ENCODE results near the gene DDX42. TPM values are rescaled to one million over a fixed set of nuclear protein-coding genes. Genes with fewer than 3 reads are reported as not detected.

Gene DDX42
- polyA plus RNA-seq, 1 donor from 2014 or later = 16.2 TPM

DNA sequence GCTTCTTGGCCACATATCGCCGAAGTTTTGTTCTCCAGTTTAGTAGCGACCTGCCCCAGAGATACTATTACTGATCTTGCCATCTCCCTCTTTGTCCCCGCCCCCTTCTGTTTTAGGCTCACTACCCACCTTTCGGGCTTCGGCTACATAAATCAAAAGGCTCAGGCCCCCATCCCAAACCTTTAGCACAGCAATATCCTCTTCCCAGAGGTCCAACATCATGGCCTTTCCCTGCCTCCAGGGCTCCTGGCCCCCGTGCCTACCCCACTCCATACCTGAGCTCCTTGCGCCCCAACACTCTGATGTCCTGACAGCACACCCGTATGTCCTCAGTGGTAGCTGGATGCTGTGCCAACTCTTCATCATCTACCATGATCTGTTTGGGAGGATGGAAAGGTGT, 50.4 kb downstream of the DDX42 start:
- no peaks in the 10 kb centered on the region for H3K27me3 Mint-ChIP-seq
- peak overlapping the region in 3 of 4 donors; percentile 71 to 95 (median 73) for H3K4me3 Mint-ChIP-seq
- H3K27ac Mint-ChIP-seq = peak overlapping the region in 1 of 3 donors; percentile 12
- peaks cover 1% of the 10 kb centered on the region for H3K36me3 Mint-ChIP-seq
- H3K9me3 Mint-ChIP-seq = no peaks in the 10 kb centered on the region
- peaks cover 23 to 37% (median 29%) of the 10 kb centered on the region in 3 donors for H3K4me1 Mint-ChIP-seq

DNA sequence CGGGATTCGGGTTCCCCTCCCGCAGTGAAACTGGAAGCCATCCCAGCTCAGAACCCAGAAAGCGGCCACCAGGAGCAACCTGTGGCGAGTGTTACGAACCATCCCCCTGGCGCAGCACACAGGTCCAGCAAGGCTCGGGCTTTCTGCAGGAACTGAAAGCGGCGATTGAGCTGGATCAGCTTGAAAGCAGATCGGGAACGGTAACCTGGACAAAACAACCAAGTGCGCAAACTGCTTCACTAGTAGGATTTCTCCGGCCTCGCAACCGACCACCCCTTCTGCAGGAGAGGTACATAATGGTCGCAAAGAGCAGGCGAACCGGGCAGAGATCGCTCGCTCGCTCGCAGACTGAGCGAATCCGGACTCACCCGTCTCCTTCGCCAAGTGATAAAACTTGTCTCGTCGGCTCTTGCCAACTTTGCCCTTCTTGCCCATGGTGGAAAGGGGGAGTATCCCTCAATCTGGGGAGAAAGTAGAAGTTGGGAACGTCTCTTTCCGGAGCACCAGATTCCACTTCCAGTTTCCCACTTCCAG, 52.6 kb downstream of the DDX42 start:
- Mint-ChIP-seq H3K9me3 (no peaks in the 10 kb centered on the region), H3K4me1 (peaks cover 29 to 42% (median 36%) of the 10 kb centered on the region in 3 donors), H3K27ac (peak overlapping the region; percentile 92 to 100 (median 99)), H3K4me3 (peak overlapping the region; percentile 95 to 100 (median 100)), H3K36me3 (peaks cover 1% of the 10 kb centered on the region), H3K27me3 (no peaks in the 10 kb centered on the region)

DNA sequence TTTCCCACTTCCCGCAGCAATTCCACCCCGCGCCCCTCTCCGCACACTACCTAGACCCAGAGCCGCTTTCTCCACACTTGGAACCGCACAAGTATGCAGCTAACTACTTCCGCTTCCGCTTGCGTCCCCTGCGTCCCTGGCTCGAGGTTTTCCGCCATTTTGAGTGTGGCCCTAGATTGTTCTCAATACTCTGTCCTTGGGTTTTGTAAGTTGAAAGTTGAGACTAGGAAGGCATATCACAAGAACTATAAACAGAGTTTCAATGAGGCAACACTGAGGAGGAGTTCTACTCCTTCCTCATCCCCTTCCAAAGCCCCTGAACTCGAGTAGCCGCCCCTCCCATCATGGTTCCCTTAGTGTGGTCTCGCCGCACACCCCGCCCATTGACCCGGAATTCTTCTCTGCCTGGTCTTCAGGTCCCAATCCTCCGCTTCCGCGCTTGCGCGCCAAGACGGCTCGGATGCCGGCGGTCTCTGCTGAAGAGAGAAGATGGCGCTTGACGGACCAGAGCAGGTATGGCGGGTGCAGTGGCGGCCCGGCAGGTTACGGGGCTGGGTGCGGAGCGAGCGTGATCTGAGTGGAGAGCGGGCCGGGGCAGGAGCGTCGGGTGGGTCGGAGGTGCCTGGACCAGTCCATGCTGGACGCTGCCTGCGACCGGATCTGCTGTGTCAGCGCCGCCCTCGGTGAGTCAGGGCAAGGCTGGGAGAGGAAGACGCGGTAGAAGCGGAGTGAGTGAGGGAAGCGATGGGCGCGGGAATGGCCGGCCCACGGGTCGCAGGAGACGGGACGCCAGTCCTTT, 53.2 kb downstream of the DDX42 start, which contains the start of the genes FTSJ3 and PSMC5:
Gene FTSJ3 (minus strand): TSS at position 662 of the 799 bp plus-strand sequence. CDS start 761 bp downstream, outside the sequence.
Gene PSMC5 (plus strand): TSS at position 430 of the 799 bp plus-strand sequence. CDS start 60 bp downstream, at position 490.
- H3K4me3 Mint-ChIP-seq = peak within 1 kb of the TSS; percentile 95 to 100 (median 100)
- H3K9me3 Mint-ChIP-seq = no peaks in the 10 kb centered on the region
- H3K4me1 Mint-ChIP-seq = peaks cover 23 to 40% (median 36%) of the 10 kb centered on the region in 3 donors
- no peaks in the 10 kb centered on the region for H3K27me3 Mint-ChIP-seq
- peak within 1 kb of the TSS; percentile 92 to 100 (median 99) for H3K27ac Mint-ChIP-seq
- H3K36me3 Mint-ChIP-seq = peaks cover 1% of the 10 kb centered on the region

GRCh38 chr17:63827801-63828221, 53.8 kb downstream of the DDX42 start:
- peak overlapping the region; percentile 95 to 100 (median 100) for H3K4me3 Mint-ChIP-seq
- peaks cover 22 to 38% (median 36%) of the 10 kb centered on the region in 3 donors for H3K4me1 Mint-ChIP-seq
- no peaks in the 10 kb centered on the region for H3K27me3 Mint-ChIP-seq
- H3K36me3 Mint-ChIP-seq = peaks cover 1% of the 10 kb centered on the region
- peak overlapping the region; percentile 92 to 100 (median 99) for H3K27ac Mint-ChIP-seq
- H3K9me3 Mint-ChIP-seq = no peaks in the 10 kb centered on the region

GRCh38 chr17:63828936-63829335, 55.0 kb downstream of the DDX42 start:
- Mint-ChIP-seq H3K36me3 (peaks cover 1% of the 10 kb centered on the region), H3K9me3 (no peaks in the 10 kb centered on the region), H3K4me3 (peak overlapping the region in 2 of 4 donors; percentile 95 to 100), H3K4me1 (peaks cover 22 to 36% (median 36%) of the 10 kb centered on the region in 3 donors), H3K27ac (peak overlapping the region in 1 of 3 donors; percentile 78), H3K27me3 (no peaks in the 10 kb centered on the region)

GRCh38 chr17:63830278-63830677, 56.3 kb downstream of the DDX42 start:
- H3K27ac Mint-ChIP-seq = peak overlapping the region; percentile 63 to 73 (median 68)
- peak overlapping the region in 1 of 4 donors; percentile 95 for H3K4me3 Mint-ChIP-seq
- peaks cover 1% of the 10 kb centered on the region for H3K36me3 Mint-ChIP-seq
- no peaks in the 10 kb centered on the region for H3K9me3 Mint-ChIP-seq
- peaks cover 30 to 39% (median 36%) of the 10 kb centered on the region in 3 donors for H3K4me1 Mint-ChIP-seq
- H3K27me3 Mint-ChIP-seq = no peaks in the 10 kb centered on the region

GRCh38 chr17:63830904-63831491, 57.0 kb downstream of the DDX42 start:
- H3K36me3 Mint-ChIP-seq = peaks cover 3% of the 10 kb centered on the region
- peaks cover 30 to 35% (median 32%) of the 10 kb centered on the region in 3 donors for H3K4me1 Mint-ChIP-seq
- no peaks in the 10 kb centered on the region for H3K9me3 Mint-ChIP-seq
- H3K27me3 Mint-ChIP-seq = no peaks in the 10 kb centered on the region
- H3K4me3 Mint-ChIP-seq = peak overlapping the region in 2 of 4 donors; percentile 43 to 95
- H3K27ac Mint-ChIP-seq = peak overlapping the region in 2 of 3 donors; percentile 11 to 71

GRCh38 chr17:63831505-63831904, 57.5 kb downstream of the DDX42 start:
- peak overlapping the region in 1 of 3 donors; percentile 71 for H3K27ac Mint-ChIP-seq
- H3K36me3 Mint-ChIP-seq = peaks cover 1% of the 10 kb centered on the region
- no peaks in the 10 kb centered on the region for H3K9me3 Mint-ChIP-seq
- peak overlapping the region in 1 of 4 donors; percentile 79 for H3K4me3 Mint-ChIP-seq
- H3K27me3 Mint-ChIP-seq = no peaks in the 10 kb centered on the region
- H3K4me1 Mint-ChIP-seq = peaks cover 30 to 33% (median 30%) of the 10 kb centered on the region in 3 donors

- peaks cover 1% of the 10 kb centered on the region for H3K36me3 Mint-ChIP-seq
- peak overlapping the region in 1 of 4 donors; percentile 79 for H3K4me3 Mint-ChIP-seq
- H3K4me1 Mint-ChIP-seq = peaks cover 26 to 31% (median 27%) of the 10 kb centered on the region in 3 donors
- no peaks in the 10 kb centered on the region for H3K27me3 Mint-ChIP-seq
- peak overlapping the region; percentile 71 to 84 (median 84) for H3K27ac Mint-ChIP-seq
- no peaks in the 10 kb centered on the region for H3K9me3 Mint-ChIP-seq
These were observed 58.0 kb downstream of the DDX42 start for GRCh38 chr17:63832014-63832413.

GRCh38 chr17:63832455-63832854, 58.5 kb downstream of the DDX42 start:
- Mint-ChIP-seq H3K4me1 (peaks cover 21 to 31% (median 24%) of the 10 kb centered on the region in 3 donors), H3K27me3 (no peaks in the 10 kb centered on the region), H3K9me3 (no peaks in the 10 kb centered on the region), H3K36me3 (peaks cover 1% of the 10 kb centered on the region), H3K27ac (peak overlapping the region in 2 of 3 donors; percentile 84), H3K4me3 (peak overlapping the region in 1 of 4 donors; percentile 79)

- Mint-ChIP-seq H3K9me3 (no peaks in the 10 kb centered on the region), H3K4me3 (peak overlapping the region in 1 of 4 donors; percentile 23), H3K4me1 (peaks cover 15 to 27% (median 20%) of the 10 kb centered on the region in 3 donors), H3K27me3 (no peaks in the 10 kb centered on the region), H3K27ac (peak overlapping the region in 1 of 3 donors; percentile 84), H3K36me3 (peaks cover 1% of the 10 kb centered on the region)
These were observed 59.2 kb downstream of the DDX42 start for GRCh38 chr17:63833026-63833740.

- peaks cover 13 to 26% (median 18%) of the 10 kb centered on the region in 3 donors for H3K4me1 Mint-ChIP-seq
- H3K36me3 Mint-ChIP-seq = peaks cover 1% of the 10 kb centered on the region
- no peaks in the 10 kb centered on the region for H3K27me3 Mint-ChIP-seq
- peak overlapping the region in 1 of 4 donors; percentile 23 for H3K4me3 Mint-ChIP-seq
- H3K27ac Mint-ChIP-seq = peak overlapping the region; percentile 31 to 73 (median 59)
- H3K9me3 Mint-ChIP-seq = no peaks in the 10 kb centered on the region
These were observed 59.9 kb downstream of the DDX42 start for GRCh38 chr17:63833741-63834373.

DNA sequence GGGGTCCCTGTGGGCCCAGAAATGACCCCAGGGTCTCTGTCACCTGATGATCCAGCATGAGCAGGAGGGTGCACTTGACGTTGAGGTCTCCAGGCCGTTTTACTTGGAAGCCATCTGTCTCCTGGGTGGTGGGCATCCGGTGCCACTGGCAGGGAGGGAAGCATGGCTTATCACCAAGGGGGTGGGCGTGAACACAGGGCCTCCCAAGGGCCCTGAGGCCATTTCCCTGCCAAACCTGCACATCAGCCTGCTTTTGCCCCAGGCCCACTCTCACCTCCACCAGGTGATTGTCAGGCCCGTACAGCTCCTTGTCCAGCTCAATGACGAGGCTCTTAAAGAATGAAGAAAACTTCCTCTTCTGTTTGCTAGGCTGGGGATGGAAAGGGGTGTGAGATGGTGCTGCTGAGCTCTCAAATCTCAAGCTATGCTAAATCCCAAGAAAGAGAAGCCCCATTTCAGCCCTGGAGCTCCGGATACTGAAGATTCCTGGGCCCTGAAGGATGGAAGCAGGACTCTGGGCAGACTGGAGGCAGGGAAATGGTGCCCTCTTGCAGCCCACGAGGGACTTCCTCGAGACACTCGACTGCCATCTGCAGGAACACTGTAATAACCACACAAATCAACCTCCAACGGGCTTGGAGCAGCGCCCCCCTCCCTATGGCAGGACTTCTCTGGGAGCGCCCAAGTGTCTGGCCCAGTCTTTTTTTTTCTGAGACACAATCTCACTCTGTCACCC, 60.6 kb downstream of the DDX42 start:
- peak overlapping the region; percentile 59 to 84 (median 73) for H3K27ac Mint-ChIP-seq
- no peaks in the 10 kb centered on the region for H3K9me3 Mint-ChIP-seq
- peak overlapping the region in 1 of 4 donors; percentile 87 for H3K4me3 Mint-ChIP-seq
- H3K36me3 Mint-ChIP-seq = peaks cover 1% of the 10 kb centered on the region
- no peaks in the 10 kb centered on the region for H3K27me3 Mint-ChIP-seq
- H3K4me1 Mint-ChIP-seq = peaks cover 17 to 24% (median 18%) of the 10 kb centered on the region in 3 donors
